Astrocyte (in vitro differentiated cells and primary cell): Measurements from ENCODE around the gene DMWD. TPM values are rescaled to one million over a fixed set of nuclear protein-coding genes. Genes with fewer than 3 reads are reported as not detected.
A peak's percentile ranks its signal among the peaks of the same experiment; 100 is the strongest.

Experiments used
- DNase-seq: peaks from one replicate; pipeline ENCODE4 v3.0.0-alpha.2; 2010; ENCODE audit warnings: low read depth
- FAIRE-seq: peaks from 2 replicates; lab custom pipeline; 2011; peaks lifted over from hg19 to GRCh38; lab: Jason Lieb, UNC
- H2AFZ ChIP-seq: 2 replicates; pipeline ENCODE4 v1.6.0; 2012; ENCODE audit warnings: low read depth, low read length, inconsistent platforms
- H3K27ac ChIP-seq: 2 replicates; pipeline ENCODE4 v1.5.1; 2011; ENCODE audit warnings: low read depth, low read length, inconsistent platforms
- H3K27me3 ChIP-seq: 2 replicates; pipeline ENCODE4 v1.6.0; 2011; ENCODE audit warnings: low read length, inconsistent platforms; ENCODE audit not compliant: insufficient read depth
- H3K36me3 ChIP-seq: 2 replicates; pipeline ENCODE4 v1.5.1; 2011; ENCODE audit warnings: low read length, inconsistent platforms; ENCODE audit not compliant: insufficient read depth
- H3K4me1 ChIP-seq: 2 replicates; pipeline ENCODE4 v1.5.1; 2011; ENCODE audit warnings: low read length, inconsistent platforms; ENCODE audit not compliant: insufficient read depth
- H3K4me2 ChIP-seq: 2 replicates; pipeline ENCODE4 v1.6.0; 2012; ENCODE audit warnings: low read length, inconsistent platforms
- H3K4me3 ChIP-seq: 2 replicates; pipeline ENCODE4 v1.5.1; 2011; ENCODE audit warnings: low read depth, mild to moderate bottlenecking, low read length, inconsistent platforms; ENCODE audit not compliant: insufficient read depth
- H3K79me2 ChIP-seq: 2 replicates; pipeline ENCODE4 v1.6.0; 2012; ENCODE audit warnings: mild to moderate bottlenecking, low read length, inconsistent platforms; ENCODE audit not compliant: insufficient read depth
- H3K9ac ChIP-seq: 2 replicates; pipeline ENCODE4 v1.6.0; 2012; ENCODE audit warnings: mild to moderate bottlenecking, low read length, inconsistent platforms
- H3K9me3 ChIP-seq: 2 replicates; pipeline ENCODE4 v1.5.1; 2012; ENCODE audit warnings: low read depth, mild to moderate bottlenecking, low read length, inconsistent platforms; ENCODE audit not compliant: insufficient read depth
- H4K20me1 ChIP-seq: 2 replicates; pipeline ENCODE4 v1.6.0; 2012; ENCODE audit warnings: low read length, inconsistent platforms; ENCODE audit not compliant: insufficient read depth
- H3K27ac Mint-ChIP-seq: one replicate; pipeline ENCODE4 v1.8.0; 2021; ENCODE audit warnings: mild to moderate bottlenecking, mixed read lengths; ENCODE audit not compliant: unreplicated experiment
- H3K27me3 Mint-ChIP-seq: one replicate; pipeline ENCODE4 v1.8.0; 2021; ENCODE audit warnings: low read depth, mixed read lengths; ENCODE audit not compliant: unreplicated experiment
- H3K36me3 Mint-ChIP-seq: one replicate; pipeline ENCODE4 v1.8.0; 2021; ENCODE audit warnings: low read depth, mixed read lengths; ENCODE audit not compliant: unreplicated experiment
- H3K4me1 Mint-ChIP-seq: one replicate; pipeline ENCODE4 v1.8.0; 2021; ENCODE audit warnings: low read depth, mixed read lengths; ENCODE audit not compliant: unreplicated experiment
- H3K4me3 Mint-ChIP-seq: one replicate; pipeline ENCODE4 v1.8.0; 2021; ENCODE audit warnings: mild to moderate bottlenecking, moderate library complexity, mixed read lengths; ENCODE audit not compliant: unreplicated experiment
- H3K9me3 Mint-ChIP-seq: one replicate; pipeline ENCODE4 v1.8.0; 2021; ENCODE audit warnings: mild to moderate bottlenecking, mixed read lengths; ENCODE audit not compliant: unreplicated experiment
- EZH2 ChIP-seq: IDR thresholded peaks from 2 replicates; pipeline ENCODE4 v1.6.1; 2012; ENCODE audit warnings: mild to moderate bottlenecking, low read length, inconsistent platforms; ENCODE audit not compliant: insufficient read depth
- total RNA-seq: library from RNA; stranded (reverse); gene quantifications from 2 replicates; pipeline ENCODE4 v1.2.1, GENCODE V29; 2021
- TF ChIP-seq, protein P1 (sequence below): IDR thresholded peaks from 2 replicates; pipeline ENCODE4 v1.5.1; 2011; ENCODE audit warnings: low read depth, mild to moderate bottlenecking, inconsistent platforms, low read length, moderate library complexity; ENCODE audit not compliant: insufficient read depth

The DMWD gene
- total RNA-seq, 1 donor from 2014 or later = 69.0 TPM

DNA sequence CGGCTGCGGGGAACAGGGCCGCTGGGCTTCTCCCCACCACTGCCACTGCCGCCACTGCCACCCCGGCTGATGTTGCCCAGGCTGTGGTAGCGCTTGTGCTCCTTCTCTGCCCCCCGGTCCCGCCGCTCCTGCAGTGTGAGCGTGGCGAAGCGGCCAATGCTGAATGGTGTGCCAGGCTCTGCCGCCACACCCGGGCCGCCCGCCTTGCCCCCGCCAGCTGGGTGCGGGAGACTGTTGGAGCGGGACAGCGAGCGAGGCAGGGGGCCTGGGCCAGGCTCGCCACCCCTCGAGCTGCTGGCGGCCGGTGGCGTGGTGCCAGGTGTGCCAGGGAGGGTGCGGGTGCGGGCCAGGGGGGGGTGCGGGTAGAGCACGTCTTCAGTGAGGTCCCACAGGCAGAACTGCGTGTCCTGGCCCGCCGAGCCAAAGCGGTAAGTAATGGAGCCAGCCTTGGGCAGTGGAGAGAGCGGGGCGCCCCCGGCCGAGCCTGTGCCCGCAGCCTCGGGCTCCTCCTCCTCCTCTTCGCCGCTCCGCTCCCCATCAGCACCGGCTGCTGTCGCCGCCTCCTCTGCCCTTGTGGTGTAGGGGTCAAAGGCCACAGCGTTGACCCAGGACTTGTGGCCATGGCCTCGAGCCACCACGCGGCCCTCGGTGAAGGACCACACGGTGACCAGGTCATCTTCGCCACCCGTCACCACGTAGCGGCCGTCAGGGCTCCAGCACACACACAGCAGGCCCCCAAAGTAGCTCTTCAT lies 6.7 kb downstream of the DMWD start:
- Histone ChIP-seq H3K27ac (no peak overlapping the region), H3K79me2 (peaks cover 55% of the 10 kb centered on the region), H3K9me3 (no peaks in the 10 kb centered on the region), H3K9ac (no peak overlapping the region), H3K4me3 (no peak overlapping the region), H3K4me1 (peaks cover 21% of the 10 kb centered on the region), H3K4me2 (no peak overlapping the region), H3K36me3 (peaks cover 23% of the 10 kb centered on the region), H2AFZ (no peak overlapping the region), H4K20me1 (peaks cover 71% of the 10 kb centered on the region), H3K27me3 (no peaks in the 10 kb centered on the region)
- no peaks in the 10 kb centered on the region for H3K27me3 Mint-ChIP-seq
- no peak overlapping the region for H3K4me3 Mint-ChIP-seq
- FAIRE-seq = no peak
- H3K9me3 Mint-ChIP-seq = no peaks in the 10 kb centered on the region
- H3K36me3 Mint-ChIP-seq = peaks cover 17% of the 10 kb centered on the region
- peaks cover 18% of the 10 kb centered on the region for H3K4me1 Mint-ChIP-seq
- TF ChIP-seq, protein P1, sequence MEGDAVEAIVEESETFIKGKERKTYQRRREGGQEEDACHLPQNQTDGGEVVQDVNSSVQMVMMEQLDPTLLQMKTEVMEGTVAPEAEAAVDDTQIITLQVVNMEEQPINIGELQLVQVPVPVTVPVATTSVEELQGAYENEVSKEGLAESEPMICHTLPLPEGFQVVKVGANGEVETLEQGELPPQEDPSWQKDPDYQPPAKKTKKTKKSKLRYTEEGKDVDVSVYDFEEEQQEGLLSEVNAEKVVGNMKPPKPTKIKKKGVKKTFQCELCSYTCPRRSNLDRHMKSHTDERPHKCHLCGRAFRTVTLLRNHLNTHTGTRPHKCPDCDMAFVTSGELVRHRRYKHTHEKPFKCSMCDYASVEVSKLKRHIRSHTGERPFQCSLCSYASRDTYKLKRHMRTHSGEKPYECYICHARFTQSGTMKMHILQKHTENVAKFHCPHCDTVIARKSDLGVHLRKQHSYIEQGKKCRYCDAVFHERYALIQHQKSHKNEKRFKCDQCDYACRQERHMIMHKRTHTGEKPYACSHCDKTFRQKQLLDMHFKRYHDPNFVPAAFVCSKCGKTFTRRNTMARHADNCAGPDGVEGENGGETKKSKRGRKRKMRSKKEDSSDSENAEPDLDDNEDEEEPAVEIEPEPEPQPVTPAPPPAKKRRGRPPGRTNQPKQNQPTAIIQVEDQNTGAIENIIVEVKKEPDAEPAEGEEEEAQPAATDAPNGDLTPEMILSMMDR = no peak
- no peak for TF ChIP-seq EZH2
- H3K27ac Mint-ChIP-seq = no peak overlapping the region
- no peak for DNase-seq

DNA sequence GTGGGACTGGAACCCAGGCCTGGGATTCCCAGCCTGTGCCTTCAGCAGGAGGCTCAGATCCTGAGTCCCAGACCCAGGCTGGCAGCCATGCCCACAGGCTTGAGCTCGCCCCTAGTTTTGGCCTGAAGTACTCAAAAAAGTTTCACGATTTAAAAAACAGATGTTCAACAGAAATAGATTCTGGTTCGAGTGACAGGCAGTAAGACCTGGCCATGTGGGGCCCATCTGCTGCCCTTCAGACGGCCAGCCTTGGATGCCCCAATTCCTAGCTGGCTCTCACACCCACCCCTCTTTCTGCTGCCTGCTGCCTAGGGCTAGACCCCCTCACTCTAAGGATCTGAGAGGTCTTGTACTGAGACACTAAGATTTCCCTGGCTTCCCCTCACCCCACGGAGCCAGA lies 7.5 kb downstream of the DMWD start:
- no peak overlapping the region for H3K4me2 ChIP-seq
- no peak for FAIRE-seq
- no peak overlapping the region for H3K27ac ChIP-seq

More for the DNA sequence above, 7.5 kb downstream of the DMWD start:
- Mint-ChIP-seq H3K27me3 (no peaks in the 10 kb centered on the region), H3K36me3 (peaks cover 15% of the 10 kb centered on the region), H3K27ac (no peak overlapping the region), H3K4me1 (peaks cover 17% of the 10 kb centered on the region), H3K4me3 (peak overlapping the region; percentile 34), H3K9me3 (no peaks in the 10 kb centered on the region)
- Histone ChIP-seq H3K79me2 (peaks cover 49% of the 10 kb centered on the region), H3K36me3 (peaks cover 23% of the 10 kb centered on the region), H4K20me1 (peaks cover 75% of the 10 kb centered on the region), H3K9ac (no peak overlapping the region), H2AFZ (no peak overlapping the region), H3K4me3 (no peak overlapping the region), H3K27me3 (no peaks in the 10 kb centered on the region), H3K4me1 (peaks cover 21% of the 10 kb centered on the region), H3K9me3 (no peaks in the 10 kb centered on the region)
- no peak for DNase-seq
- TF ChIP-seq, protein P1 = no peak
